ENCODE data around the gene CDH24. TPM values are rescaled to one million over a fixed set of nuclear protein-coding genes. Genes with fewer than 3 reads are reported as not detected.

Gene CDH24
- total and polyA plus RNA-seq, 2 of the 13 experiments (the other 11 are each of a cell fraction or from before 2014, with no cell fraction given) = 0.69 to 0.99 TPM

- ChIA-PET POLR2A (interaction anchor here (0.9 to 3.1 kb wide), 2 partner anchors 18 to 21 kb away, joined by 3 to 11 read pairs; no protein-coding TSS in a partner anchor), CTCF (ENCODE audit: low intra/inter-chr PET ratio, low total read pairs) (no interaction called here)
- Histone ChIP-seq H3K36me3 (replicated peaks in 1 of 2; ENCODE audit: control insufficient read depth in 1 of 2, insufficient read depth in 2 of 2, low read length in 2 of 2) (peaks cover 42 to 81% of the 10 kb centered on the region in 2 experiments), H3K4me2 (ENCODE audit: low read depth, low read length) (no peak overlapping the region), H3K4me1 (ENCODE audit: insufficient read depth, low read length) (peaks cover 21% of the 10 kb centered on the region), H3K79me2 (ENCODE audit: insufficient read depth, low read length) (peaks cover 51% of the 10 kb centered on the region), H3K9me3 (ENCODE audit: low read length) (no peaks in the 10 kb centered on the region), H2AFZ (ENCODE audit: low read length) (no peak overlapping the region), H3K9ac (ENCODE audit: insufficient read depth, low read depth, low read length) (no peak overlapping the region), H3K4me3 (replicated peaks in 1 of 3; ENCODE audit: insufficient read depth in 1 of 3, low read depth in 2 of 3, low read length in 3 of 3) (no peak overlapping the region), H4K20me1 (ENCODE audit: insufficient read depth, low read length) (peaks cover 28% of the 10 kb centered on the region), H3K27me3 (ENCODE audit: control insufficient read depth in 1 of 2, insufficient read depth in 2 of 2, low read length in 2 of 2) (no peaks in the 10 kb centered on the region; a peak in 1 of 5 replicates), H3K27ac (ENCODE audit: extremely low read length, insufficient read depth, low read length) (no peak overlapping the region)
- in situ Hi-C loops (cut with HindIII; ENCODE audit: extremely low pct_ligation_motif_present, low pct_unique_long_range_greater_than_20kb) (no loop called here), intact Hi-C loops (cut with micrococcal nuclease; ENCODE audit: unreplicated experiment) (loop anchor here (10.0 kb wide), 1 partner anchor 1025 kb away; the partner anchor contains the start of genes DCAF11 and NRL)
- FAIRE-seq = no peak
- no peak for DNase-seq (ENCODE audit: low spot score)
- BruUV-seq (replicated peaks) = no TSS peak
- 98% methylated on average over 4 of the region's 4 CpGs for WGBS (ENCODE audit: low lambda C conversion rate)
- ATAC-seq = no peak
- TF ChIP-seq ELF4 (CRISPR knock-in tag; IDR thresholded peaks at IDR 0.05; ENCODE audit: borderline replicate concordance) (no peak), HMGXB4 (CRISPR knock-in tag; IDR thresholded peaks at IDR 0.05; ENCODE audit: borderline replicate concordance in 1 of 2, low read depth in 1 of 2) (0 out of 4 replicates have a peak, but pooled peaks of 1 of the 2 experiments have one; percentile 21), ZNF510 (CRISPR knock-in tag; IDR thresholded peaks at IDR 0.05; ENCODE audit: low read depth) (0 out of 2 replicates have a peak, but pooled peaks have one; percentile 47), ZNF737 (CRISPR knock-in tag; IDR thresholded peaks at IDR 0.05; ENCODE audit: borderline replicate concordance) (no peak), RBM22 (optimal IDR thresholded peaks at IDR 0.05; ENCODE audit: low read length) (peak; percentile 87), POLR2A (IDR thresholded peaks at IDR 0.05; ENCODE audit: insufficient read depth in 1 of 2, low read depth in 2 of 2, low read length in 2 of 2) (no peak), KLF13 (CRISPR knock-in tag; IDR thresholded peaks at IDR 0.05) (no peak), RBFOX2 (IDR thresholded peaks at IDR 0.05; ENCODE audit: low read depth, low read length) (peak; percentile 54; the same call in 1 of the 2 replicates), ZBTB7A (CRISPR knock-in tag; IDR thresholded peaks at IDR 0.05) (no peak), ZSCAN12 (CRISPR knock-in tag; IDR thresholded peaks at IDR 0.05) (no peak), ZNF646 (CRISPR knock-in tag; IDR thresholded peaks at IDR 0.05) (no peak), ZNF496 (CRISPR knock-in tag; IDR thresholded peaks at IDR 0.05; ENCODE audit: insufficient replicate concordance) (no peak), KLF15 (CRISPR knock-in tag; IDR thresholded peaks at IDR 0.05; ENCODE audit: borderline replicate concordance) (no peak)
These were observed 32.9 kb upstream of the CDH24 start for GRCh38 chr14:23090254-23090636.
